22Rv1 (cell line): ENCODE measurements around the gene TTLL5.

Experiments used
- H3K27ac ChIP-seq: fragments of 450-650 bp; 2 replicates; pipeline ENCODE4 v1.5.1; 2017
- CTCF ChIP-seq: fragments of 450-650 bp; IDR thresholded peaks from 2 replicates; pipeline ENCODE4 v1.5.1; 2017; ENCODE audit warnings: mild to moderate bottlenecking
- ZFX ChIP-seq: fragments of 450-650 bp; IDR thresholded peaks from 2 replicates; pipeline ENCODE4 v1.6.1; 2017; ENCODE audit warnings: antibody characterized with exemption, borderline replicate concordance

TTLL5 gene

GRCh38 chr14:75800792-75801191 lies 139.7 kb downstream of the TTLL5 start:
- no peak for TF ChIP-seq ZFX
- peak; percentile 49 for TF ChIP-seq CTCF
- no peak overlapping the region for H3K27ac ChIP-seq

GRCh38 chr14:75802486-75802885 lies 141.4 kb downstream of the TTLL5 start:
- TF ChIP-seq ZFX (no peak), CTCF (no peak)

DNA sequence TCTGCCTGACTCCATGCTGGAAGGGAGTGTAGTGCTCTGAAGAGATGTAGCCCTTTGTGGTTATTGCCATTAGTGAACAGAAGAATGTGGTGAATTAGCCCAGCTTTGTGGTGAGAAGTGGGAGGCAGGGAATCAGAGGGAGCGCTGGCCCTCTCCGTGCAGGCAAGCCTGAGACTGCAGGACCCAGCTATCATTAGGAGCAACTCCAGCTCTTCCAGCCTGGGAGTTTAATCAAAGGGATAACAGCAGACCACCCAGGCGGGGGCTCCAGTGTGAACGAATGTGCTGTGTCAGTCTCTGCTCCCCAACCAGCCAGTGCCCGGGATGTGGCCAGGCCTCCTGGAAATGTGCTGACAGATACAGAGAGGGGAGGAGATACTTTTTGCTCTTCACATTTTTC lies 142.7 kb downstream of the TTLL5 start:
- no peak overlapping the region for H3K27ac ChIP-seq
- no peak for TF ChIP-seq CTCF
- no peak for TF ChIP-seq ZFX

More at GRCh38 chr14:75802486-75802885, 141.4 kb downstream of the TTLL5 start:
- no peak overlapping the region for H3K27ac ChIP-seq

GRCh38 chr14:75804570-75805275 lies 143.7 kb downstream of the TTLL5 start:
- no peak overlapping the region for H3K27ac ChIP-seq
- TF ChIP-seq ZFX (no peak), CTCF (no peak)

- TF ChIP-seq CTCF (no peak), ZFX (no peak)
- no peak overlapping the region for H3K27ac ChIP-seq
Observed at GRCh38 chr14:75805646-75806045, 144.6 kb downstream of the TTLL5 start.

- H3K27ac ChIP-seq: no peak overlapping the region
- TF ChIP-seq CTCF: no peak
- TF ChIP-seq ZFX: no peak
Observed at GRCh38 chr14:75806352-75806832, 145.3 kb downstream of the TTLL5 start.

DNA sequence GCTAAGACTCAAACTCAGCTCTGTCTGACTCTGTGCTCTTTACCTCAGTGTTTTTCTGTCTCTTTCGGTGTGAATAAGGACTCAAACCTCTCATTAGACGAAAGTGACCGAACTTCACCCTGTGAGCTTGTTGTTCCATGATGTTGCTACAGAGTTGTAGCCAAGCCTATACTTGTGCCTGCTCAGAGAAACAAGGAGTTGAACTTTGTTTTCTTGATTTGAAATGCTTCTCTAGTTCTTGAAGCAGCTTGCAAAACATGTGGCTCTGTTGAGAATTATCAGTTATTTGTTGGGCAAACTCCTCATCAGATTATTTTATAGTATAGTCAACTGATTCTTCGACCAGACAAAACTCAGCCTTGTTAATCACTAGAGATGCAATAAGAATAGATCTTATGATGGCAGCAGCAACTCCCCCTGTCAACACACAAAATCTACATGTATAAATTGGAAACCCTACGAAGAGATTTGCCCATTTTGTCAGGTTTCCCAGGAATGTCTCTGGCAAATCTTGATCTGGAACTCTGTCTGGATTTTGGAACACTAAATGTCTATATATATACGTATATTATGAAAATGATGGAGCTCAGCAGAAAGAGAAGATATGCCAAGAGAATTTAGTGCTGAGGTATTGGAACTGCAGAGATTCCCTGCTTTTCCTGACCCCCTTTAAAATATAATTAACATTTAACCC lies 146.8 kb downstream of the TTLL5 start:
- no peak overlapping the region for H3K27ac ChIP-seq
- TF ChIP-seq ZFX (no peak), CTCF (no peak)
